Activated T-cell treated with anti-CD3 and anti-CD28 coated beads, Interleukin-2, amount 50 U/mL, for 72 hours (primary cell): Measurements from ENCODE around the gene WFS1. TPM values are rescaled to one million over a fixed set of nuclear protein-coding genes. Genes with fewer than 3 reads are reported as not detected.

Experiments
- ATAC-seq, 2 donors: fragments of 150-1000 bp; cut with Tn5 transposase; replicated peaks in 1 of 2; 2 replicates each; pipeline ENCODE4 v1.10.0; 2021; ENCODE audit warnings: moderate library complexity in 2 of 2, mild to moderate bottlenecking in 1 of 2
- DNase-seq, 2 donors: peaks; one replicate each; pipeline ENCODE4 v3.0.0; 2021 to 2022; ENCODE audit warnings: mixed read lengths in 1 of 2
- H3K27ac Mint-ChIP-seq: one replicate; pipeline ENCODE4 v1.8.0; 2022; ENCODE audit warnings: mild to moderate bottlenecking, moderate library complexity, mixed read lengths
- H3K27me3 Mint-ChIP-seq: one replicate; pipeline ENCODE4 v1.8.0; 2022; ENCODE audit warnings: low read depth, mixed read lengths
- H3K36me3 Mint-ChIP-seq, 2 donors: one replicate each; pipeline ENCODE4 v1.8.0; 2022; ENCODE audit warnings: mixed read lengths in 2 of 2, mild to moderate bottlenecking in 1 of 2; ENCODE audit not compliant: insufficient read depth in 2 of 2
- H3K4me1 Mint-ChIP-seq: one replicate; pipeline ENCODE4 v1.8.0; 2022; ENCODE audit warnings: low read depth, mixed read lengths
- H3K4me3 Mint-ChIP-seq, 2 donors: one replicate each; pipeline ENCODE4 v1.8.0; 2022; ENCODE audit warnings: mild to moderate bottlenecking in 2 of 2, mixed read lengths in 2 of 2, moderate library complexity in 2 of 2
- H3K9me3 Mint-ChIP-seq, 2 donors: one replicate each; pipeline ENCODE4 v1.8.0; 2022; ENCODE audit warnings: mixed read lengths in 2 of 2
- total RNA-seq, 2 donors: library from RNA; stranded (reverse); gene quantifications; one replicate each; pipeline ENCODE4 v1.2.3, GENCODE V29; 2022

Gene WFS1
- total RNA-seq, 2 donors from 2014 or later = 5.3 to 7.4 TPM

- Mint-ChIP-seq H3K36me3 (no peaks in the 10 kb centered on the region), H3K27me3 (no peaks in the 10 kb centered on the region)
- ATAC-seq = no peak
Observed at GRCh38 chr4:6294705-6295421, 25.2 kb downstream of the WFS1 start.

GRCh38 chr4:6295495-6295894, 25.8 kb downstream of the WFS1 start:
- DNase-seq = no peak
- Mint-ChIP-seq H3K27me3 (no peaks in the 10 kb centered on the region), H3K9me3 (no peaks in the 10 kb centered on the region), H3K36me3 (no peaks in the 10 kb centered on the region), H3K27ac (no peak overlapping the region), H3K4me3 (no peak overlapping the region), H3K4me1 (no peaks in the 10 kb centered on the region)
- no peak for ATAC-seq

More at GRCh38 chr4:6294705-6295421, 25.2 kb downstream of the WFS1 start:
- H3K27ac Mint-ChIP-seq = no peak overlapping the region
- no peaks in the 10 kb centered on the region for H3K4me1 Mint-ChIP-seq
- DNase-seq = no peak
- H3K4me3 Mint-ChIP-seq = no peak overlapping the region
- H3K9me3 Mint-ChIP-seq = no peaks in the 10 kb centered on the region

- Mint-ChIP-seq H3K27me3 (no peaks in the 10 kb centered on the region), H3K4me3 (no peak overlapping the region)
Observed at GRCh38 chr4:6296026-6296425, 26.4 kb downstream of the WFS1 start.

DNA sequence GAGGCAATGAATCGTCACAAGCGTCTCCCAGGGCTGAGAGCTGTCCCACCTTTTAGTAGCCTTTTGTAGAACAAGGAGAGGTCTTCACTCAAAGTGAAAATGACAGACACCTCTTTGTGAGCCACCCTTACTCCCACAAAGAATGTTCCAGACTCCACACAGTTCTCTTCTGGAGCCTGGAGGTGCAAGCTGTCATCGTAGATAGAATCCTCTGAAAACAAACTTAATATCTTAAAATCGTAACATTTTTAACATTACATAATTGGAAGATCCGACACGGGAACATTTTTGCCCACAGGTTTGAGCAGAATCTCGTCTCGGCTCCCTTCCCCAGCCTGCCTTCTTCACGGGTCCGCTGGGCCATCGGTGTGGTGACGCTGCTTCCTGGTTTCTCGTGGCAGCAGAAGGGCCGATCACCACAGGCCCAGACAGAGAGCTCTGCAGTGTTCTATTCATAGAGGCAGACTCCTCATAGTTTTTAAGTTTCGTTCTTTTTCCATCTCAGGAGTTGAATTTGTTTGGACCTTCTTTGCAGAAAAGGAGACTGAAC, 27.7 kb downstream of the WFS1 start:
- DNase-seq = no peak
- ATAC-seq = no peak

More at GRCh38 chr4:6296026-6296425, 26.4 kb downstream of the WFS1 start:
- ATAC-seq (no peak), DNase-seq (no peak)
- no peaks in the 10 kb centered on the region for H3K9me3 Mint-ChIP-seq
- H3K4me1 Mint-ChIP-seq = no peaks in the 10 kb centered on the region
- H3K27ac Mint-ChIP-seq = no peak overlapping the region
- no peaks in the 10 kb centered on the region for H3K36me3 Mint-ChIP-seq

DNA sequence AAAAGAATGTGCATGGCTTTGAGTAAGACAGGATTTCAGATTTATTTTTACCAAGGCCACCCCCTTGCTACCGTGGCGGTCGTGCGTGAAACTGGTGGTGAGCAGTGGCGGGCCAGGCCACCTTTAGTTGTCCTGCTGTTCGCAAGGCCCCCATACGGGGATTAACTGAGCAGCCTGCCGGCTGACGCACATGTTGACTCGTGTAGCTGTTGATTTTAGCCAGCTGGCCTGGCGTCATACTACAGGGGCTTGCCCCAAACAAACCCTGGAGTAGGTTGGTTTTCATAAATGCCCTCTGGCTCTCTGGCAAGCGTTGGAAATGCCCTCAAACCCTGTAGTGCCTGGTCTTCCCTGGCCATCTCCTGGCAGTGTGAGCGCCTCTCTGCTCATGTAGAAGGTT, 28.4 kb downstream of the WFS1 start:
- H3K36me3 Mint-ChIP-seq = peaks cover 0 to 2% of the 10 kb centered on the region in 2 donors

More for the DNA sequence above, 27.7 kb downstream of the WFS1 start:
- H3K36me3 Mint-ChIP-seq = peaks cover 0 to 2% of the 10 kb centered on the region in 2 donors
- no peak overlapping the region for H3K27ac Mint-ChIP-seq
- no peaks in the 10 kb centered on the region for H3K9me3 Mint-ChIP-seq
- H3K4me3 Mint-ChIP-seq = no peak overlapping the region
- H3K4me1 Mint-ChIP-seq = no peaks in the 10 kb centered on the region
- no peaks in the 10 kb centered on the region for H3K27me3 Mint-ChIP-seq

DNA sequence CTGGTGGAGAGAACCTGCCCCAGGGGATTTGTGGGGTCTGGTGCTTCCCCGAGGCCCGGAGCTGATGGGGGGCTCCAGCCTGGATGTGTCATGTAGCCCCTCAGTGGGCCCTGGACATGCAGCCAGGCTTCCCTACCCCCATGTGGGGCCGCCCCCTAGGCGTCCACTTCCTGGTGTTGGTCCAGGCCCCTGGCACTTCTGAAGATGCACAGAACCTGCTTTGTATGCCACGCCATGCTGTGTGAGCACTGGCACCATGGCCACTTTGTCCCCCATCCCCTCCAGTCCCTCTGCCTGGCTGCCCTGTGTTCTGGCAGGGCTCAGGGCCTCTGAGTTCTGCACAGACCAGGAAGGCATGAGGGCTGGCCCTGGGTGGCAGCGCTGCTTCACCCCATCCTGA, 29.2 kb downstream of the WFS1 start:
- Mint-ChIP-seq H3K4me3 (no peak overlapping the region), H3K36me3 (peaks cover 0 to 2% of the 10 kb centered on the region in 2 donors), H3K27ac (no peak overlapping the region), H3K9me3 (no peaks in the 10 kb centered on the region), H3K27me3 (no peaks in the 10 kb centered on the region), H3K4me1 (no peaks in the 10 kb centered on the region)
- DNase-seq (no peak), ATAC-seq (no peak)

More for the DNA sequence above, 28.4 kb downstream of the WFS1 start:
- no peak for DNase-seq
- Mint-ChIP-seq H3K9me3 (no peaks in the 10 kb centered on the region), H3K4me3 (no peak overlapping the region), H3K27ac (no peak overlapping the region), H3K27me3 (no peaks in the 10 kb centered on the region), H3K4me1 (no peaks in the 10 kb centered on the region)
- no peak for ATAC-seq

DNA sequence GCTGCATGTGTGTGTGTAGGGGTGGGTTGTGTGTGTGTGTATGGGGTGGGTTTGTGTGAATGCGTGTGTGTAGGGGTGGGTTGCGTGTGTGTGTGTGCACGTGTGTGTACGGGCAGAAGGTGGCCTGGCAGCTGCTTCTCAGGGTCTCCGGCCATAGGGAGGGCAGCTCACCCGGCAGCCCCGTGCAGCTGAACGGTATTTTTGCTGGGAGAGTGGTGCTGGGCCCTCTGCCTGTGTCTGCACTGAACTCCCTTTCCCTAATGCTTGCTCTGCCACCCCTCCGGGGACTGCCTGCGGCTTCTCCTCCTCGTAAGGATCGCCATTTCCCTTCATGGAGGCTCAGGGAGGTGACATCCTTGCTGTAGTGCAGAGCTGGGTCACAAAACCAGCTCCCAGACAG, 30.2 kb downstream of the WFS1 start:
- DNase-seq (no peak), ATAC-seq (no peak)
- H3K4me1 Mint-ChIP-seq = no peaks in the 10 kb centered on the region
- no peak overlapping the region for H3K27ac Mint-ChIP-seq
- no peak overlapping the region for H3K4me3 Mint-ChIP-seq
- no peaks in the 10 kb centered on the region for H3K9me3 Mint-ChIP-seq
- H3K27me3 Mint-ChIP-seq = no peaks in the 10 kb centered on the region
- peaks cover 0 to 2% of the 10 kb centered on the region in 2 donors for H3K36me3 Mint-ChIP-seq

- Mint-ChIP-seq H3K27me3 (no peaks in the 10 kb centered on the region), H3K27ac (no peak overlapping the region), H3K36me3 (peaks cover 0 to 2% of the 10 kb centered on the region in 2 donors), H3K9me3 (no peaks in the 10 kb centered on the region), H3K4me1 (no peaks in the 10 kb centered on the region), H3K4me3 (no peak overlapping the region)
- DNase-seq (no peak), ATAC-seq (no peak)
Observed at GRCh38 chr4:6300359-6300758, 30.7 kb downstream of the WFS1 start.

- Mint-ChIP-seq H3K4me3 (no peak overlapping the region), H3K4me1 (no peaks in the 10 kb centered on the region), H3K27ac (no peak overlapping the region), H3K36me3 (peaks cover 0 to 2% of the 10 kb centered on the region in 2 donors), H3K27me3 (peaks cover 1% of the 10 kb centered on the region), H3K9me3 (no peaks in the 10 kb centered on the region)
- ATAC-seq (no peak), DNase-seq (no peak)
Observed at GRCh38 chr4:6301051-6301731, 31.5 kb downstream of the WFS1 start.

DNA sequence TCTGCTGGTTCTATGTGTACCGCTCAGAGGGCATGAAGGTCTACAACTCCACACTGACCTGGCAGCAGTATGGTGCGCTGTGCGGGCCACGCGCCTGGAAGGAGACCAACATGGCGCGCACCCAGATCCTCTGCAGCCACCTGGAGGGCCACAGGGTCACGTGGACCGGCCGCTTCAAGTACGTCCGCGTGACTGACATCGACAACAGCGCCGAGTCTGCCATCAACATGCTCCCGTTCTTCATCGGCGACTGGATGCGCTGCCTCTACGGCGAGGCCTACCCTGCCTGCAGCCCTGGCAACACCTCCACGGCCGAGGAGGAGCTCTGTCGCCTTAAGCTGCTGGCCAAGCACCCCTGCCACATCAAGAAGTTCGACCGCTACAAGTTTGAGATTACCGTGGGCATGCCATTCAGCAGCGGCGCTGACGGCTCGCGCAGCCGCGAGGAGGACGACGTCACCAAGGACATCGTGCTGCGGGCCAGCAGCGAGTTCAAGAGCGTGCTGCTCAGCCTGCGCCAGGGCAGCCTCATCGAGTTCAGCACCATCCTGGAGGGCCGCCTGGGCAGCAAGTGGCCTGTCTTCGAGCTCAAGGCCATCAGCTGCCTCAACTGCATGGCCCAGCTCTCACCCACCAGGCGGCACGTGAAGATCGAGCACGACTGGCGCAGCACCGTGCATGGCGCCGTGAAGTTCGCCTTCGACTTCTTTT, 32.2 kb downstream of the WFS1 start:
- DNase-seq = no peak
- Mint-ChIP-seq H3K27me3 (peaks cover 7% of the 10 kb centered on the region), H3K27ac (no peak overlapping the region), H3K4me1 (no peaks in the 10 kb centered on the region), H3K4me3 (no peak overlapping the region), H3K36me3 (peaks cover 0 to 2% of the 10 kb centered on the region in 2 donors), H3K9me3 (no peaks in the 10 kb centered on the region)
- ATAC-seq = no peak

DNA sequence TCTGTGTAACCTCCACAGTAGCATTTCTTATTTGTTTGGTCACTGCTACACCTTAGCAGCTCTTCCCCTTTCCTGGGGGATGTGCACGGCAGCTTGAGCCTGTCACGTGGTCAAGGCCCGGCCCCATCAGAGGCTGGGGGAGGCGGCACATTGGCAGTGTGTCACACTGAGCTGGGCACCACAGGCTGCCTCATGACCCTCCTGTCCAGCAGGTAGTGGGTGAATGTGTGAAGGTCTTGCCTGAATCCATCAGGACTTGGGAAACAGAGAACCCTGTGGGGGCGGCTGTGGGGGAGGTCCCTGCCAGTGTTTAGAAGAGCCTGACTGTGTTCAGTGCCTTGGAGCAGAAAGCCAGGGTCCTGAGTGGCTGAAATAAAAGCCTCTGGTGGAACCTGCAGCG, 33.2 kb downstream of the WFS1 start:
- H3K27ac Mint-ChIP-seq = no peak overlapping the region

DNA sequence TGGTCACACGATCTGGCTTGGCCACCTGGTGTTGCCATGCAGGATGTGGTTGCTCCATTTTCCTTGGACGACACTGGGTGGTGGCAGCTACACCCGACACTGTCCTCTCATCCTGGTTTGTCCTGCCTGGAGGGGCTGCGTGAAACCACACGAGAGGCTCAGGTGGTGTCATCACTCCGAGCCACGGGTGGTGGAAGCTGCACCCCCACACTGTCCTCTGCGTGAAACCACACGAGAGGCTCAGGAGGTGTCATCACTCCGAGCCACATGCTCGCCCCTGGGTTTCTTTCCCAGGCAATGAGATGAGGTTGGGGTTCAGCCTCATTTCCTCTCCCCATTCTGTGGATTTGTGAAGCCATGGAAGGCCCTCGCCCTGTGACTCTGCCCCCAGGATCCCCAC, 34.3 kb downstream of the WFS1 start:
- Mint-ChIP-seq H3K36me3 (peaks cover 0 to 2% of the 10 kb centered on the region in 2 donors), H3K4me1 (no peaks in the 10 kb centered on the region), H3K4me3 (no peak overlapping the region), H3K27ac (no peak overlapping the region), H3K9me3 (peaks cover 2 to 3% of the 10 kb centered on the region in 2 donors), H3K27me3 (peaks cover 18% of the 10 kb centered on the region)
- no peak for ATAC-seq
- DNase-seq = no peak

More for the DNA sequence above, 33.2 kb downstream of the WFS1 start:
- H3K27me3 Mint-ChIP-seq = peaks cover 10% of the 10 kb centered on the region
- DNase-seq (no peak), ATAC-seq (no peak)
- no peaks in the 10 kb centered on the region for H3K9me3 Mint-ChIP-seq
- H3K36me3 Mint-ChIP-seq = peaks cover 0 to 2% of the 10 kb centered on the region in 2 donors
- no peaks in the 10 kb centered on the region for H3K4me1 Mint-ChIP-seq
- no peak overlapping the region for H3K4me3 Mint-ChIP-seq

- H3K27ac Mint-ChIP-seq = no peak overlapping the region
- no peak for ATAC-seq
- peaks cover 0 to 2% of the 10 kb centered on the region in 2 donors for H3K36me3 Mint-ChIP-seq
- peaks cover 2 to 3% of the 10 kb centered on the region in 2 donors for H3K9me3 Mint-ChIP-seq
- H3K27me3 Mint-ChIP-seq = peaks cover 35% of the 10 kb centered on the region
- no peak overlapping the region for H3K4me3 Mint-ChIP-seq
- no peak for DNase-seq
- H3K4me1 Mint-ChIP-seq = peaks cover 9% of the 10 kb centered on the region
Observed at GRCh38 chr4:6306299-6306698, 36.6 kb downstream of the WFS1 start.
